ENCODE measurements around the gene C16orf92.
"Not testable (repeated sequence)": the region's sequence is repeated elsewhere in the genome, so short reads cannot be mapped to it uniquely, and the experiment has no call there.

Gene C16orf92

DNA sequence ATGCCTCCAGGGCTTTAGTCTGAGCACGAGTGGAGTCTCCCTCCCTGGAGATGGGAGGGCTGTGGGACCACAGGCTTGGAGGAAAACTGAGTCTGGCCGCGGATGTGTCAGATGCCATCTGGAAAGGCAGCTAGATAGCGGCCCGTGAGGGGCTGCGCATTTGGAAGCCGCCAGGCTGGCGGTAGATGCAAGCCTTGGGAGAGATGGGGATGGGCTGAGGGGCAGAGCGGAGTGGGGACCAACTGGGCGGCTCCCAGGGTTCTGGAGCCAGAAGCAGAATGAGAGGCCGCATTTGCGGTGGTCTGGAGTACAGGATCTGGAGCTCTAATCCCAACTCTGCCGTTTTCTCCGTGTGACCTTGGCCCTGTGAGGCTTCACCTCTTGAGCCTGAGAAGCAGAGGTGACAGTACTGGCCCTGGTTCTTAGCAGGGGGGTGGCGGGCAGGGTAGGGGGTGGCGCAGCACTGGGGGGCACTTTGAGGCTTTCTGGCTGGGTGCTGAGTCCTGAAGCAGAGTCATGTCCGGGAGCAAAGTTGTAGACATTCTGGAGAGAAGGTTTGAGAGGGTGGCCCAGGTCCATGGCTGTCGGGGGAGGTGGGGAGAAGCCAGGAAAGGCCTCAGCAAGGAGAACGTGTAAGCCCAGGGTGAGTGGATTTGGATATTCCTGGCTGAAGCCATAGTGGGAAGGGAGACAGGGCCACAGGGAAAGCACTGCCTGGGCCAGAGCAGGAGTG, 20.2 kb upstream of the C16orf92 start:
- no peak for DNase-seq (ENCODE audit: low read depth, low spot score)
- no peak overlapping the region for H3K4me3 ChIP-seq (ENCODE audit: low read length)

DNA sequence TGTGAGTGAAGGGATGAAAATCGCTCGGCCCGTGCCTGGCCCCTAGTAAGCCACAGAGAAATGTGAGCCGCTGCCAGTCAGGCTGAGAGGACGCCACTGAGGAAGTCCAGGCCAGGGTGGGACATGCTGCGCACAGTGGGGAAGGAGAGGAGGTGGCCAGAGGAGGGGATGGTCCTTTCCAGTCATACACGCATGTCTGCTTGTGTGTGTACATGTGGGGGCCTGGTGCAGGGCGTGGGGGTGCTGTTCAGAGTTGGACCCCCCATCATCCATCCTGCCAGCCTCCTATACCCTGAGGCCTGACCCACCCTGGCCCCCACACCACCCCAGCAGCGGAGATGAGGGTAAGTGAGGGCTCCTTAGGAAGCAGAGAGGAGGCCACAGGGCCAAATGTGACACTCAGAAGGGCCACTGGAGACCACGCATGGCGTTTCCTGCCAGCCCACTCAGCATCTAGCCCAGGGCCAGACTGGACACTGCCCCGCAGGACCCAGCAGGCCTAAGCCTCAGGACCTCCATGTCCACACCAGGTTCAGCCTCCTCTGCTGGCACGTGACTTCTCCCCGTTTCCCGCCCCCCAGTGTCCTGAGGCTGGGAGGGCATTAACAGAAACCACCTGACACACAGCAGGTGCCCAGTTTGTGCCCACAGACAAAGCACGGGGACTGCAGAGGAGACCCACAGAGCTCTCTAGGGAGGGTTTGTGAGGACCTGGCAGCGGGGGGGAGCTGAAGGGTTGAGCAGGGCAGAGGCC, 19.2 kb upstream of the C16orf92 start:
- no peak for DNase-seq (ENCODE audit: low read depth, low spot score)
- no peak overlapping the region for H3K4me3 ChIP-seq (ENCODE audit: low read length)

DNA sequence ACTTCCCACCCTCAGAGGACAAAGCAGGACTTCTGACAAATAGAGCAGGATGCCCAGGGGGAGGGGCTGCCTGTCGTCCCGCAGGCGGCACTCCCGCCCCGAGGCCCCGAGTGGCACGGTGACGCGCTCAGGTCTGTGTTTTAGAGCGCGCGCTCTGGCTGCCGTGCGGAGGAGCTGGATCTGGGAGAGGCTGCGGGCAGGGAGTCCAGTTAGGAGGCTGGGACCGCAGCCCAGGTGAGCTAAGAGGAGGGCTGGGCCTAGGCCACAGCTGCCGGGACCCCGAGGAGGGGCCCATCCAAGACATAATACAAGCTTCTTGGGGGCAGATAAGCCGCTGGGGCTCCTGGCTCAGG, 18.6 kb upstream of the C16orf92 start:
- DNase-seq (ENCODE audit: low read depth, low spot score): no peak
- no peak overlapping the region for H3K4me3 ChIP-seq (ENCODE audit: low read length)

DNA sequence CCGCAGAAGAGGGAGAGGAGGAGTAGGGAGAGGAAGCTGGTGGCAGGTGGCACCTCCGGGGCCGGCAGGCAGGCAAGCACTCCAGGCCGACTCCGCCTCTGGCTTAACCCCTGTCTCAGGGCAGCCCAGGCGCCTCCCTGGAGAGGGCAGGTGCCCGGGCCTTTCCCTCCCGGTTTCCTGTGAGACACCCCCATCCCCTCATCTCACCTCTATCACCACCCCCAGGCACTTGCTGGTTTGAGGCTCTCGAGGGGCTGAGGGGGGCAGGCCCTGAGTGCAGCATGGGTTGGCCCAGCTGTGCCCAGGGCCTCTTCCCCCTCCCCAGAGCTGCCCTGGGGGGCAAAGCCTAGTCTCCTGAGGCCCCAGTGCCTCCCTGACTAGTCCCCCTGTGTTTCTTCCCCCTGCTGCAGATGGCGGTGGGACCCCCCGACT, 18.2 kb upstream of the C16orf92 start:
- no peak overlapping the region for H3K4me3 ChIP-seq (ENCODE audit: low read length)
- DNase-seq (ENCODE audit: low read depth, low spot score): peak; percentile 42

DNA sequence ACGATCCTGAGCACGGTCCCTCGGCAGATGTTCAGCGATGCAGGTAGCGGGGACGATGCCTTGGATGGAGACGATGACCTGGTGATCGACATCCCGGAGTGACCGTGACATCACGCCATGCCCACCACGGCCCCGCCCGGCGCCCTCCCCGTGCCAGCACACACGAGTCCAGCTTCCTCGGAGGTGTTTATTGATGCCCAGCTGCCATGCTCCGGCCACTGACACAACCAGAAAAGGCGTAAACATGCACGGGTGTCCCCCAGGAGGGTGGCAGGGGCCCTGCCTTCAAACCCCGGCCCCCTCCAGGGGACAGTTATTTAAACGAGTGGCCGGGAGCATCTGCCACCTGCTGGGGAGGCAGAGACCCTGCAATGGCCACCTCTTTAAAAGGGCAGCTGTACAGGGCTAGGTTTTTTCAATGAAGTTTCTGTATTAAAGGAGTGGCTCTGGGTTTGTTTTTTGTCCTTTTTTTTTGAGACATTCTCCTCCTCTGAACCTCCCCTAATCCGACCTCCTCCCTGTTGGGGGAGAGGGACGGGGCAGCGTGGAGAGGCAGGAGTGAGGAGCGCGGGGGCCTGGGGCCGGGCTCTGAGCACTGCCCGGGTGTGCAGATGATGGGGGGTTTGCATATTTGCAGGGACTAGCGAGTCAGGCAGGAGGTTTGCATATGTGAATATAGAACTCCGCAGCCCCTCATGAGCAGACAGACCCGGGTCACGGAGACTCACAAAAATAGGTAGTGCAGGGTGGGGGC, 17.5 kb upstream of the C16orf92 start:
- peak; percentile 35 for DNase-seq (ENCODE audit: low read depth, low spot score)
- no peak overlapping the region for H3K4me3 ChIP-seq (ENCODE audit: low read length)

DNA sequence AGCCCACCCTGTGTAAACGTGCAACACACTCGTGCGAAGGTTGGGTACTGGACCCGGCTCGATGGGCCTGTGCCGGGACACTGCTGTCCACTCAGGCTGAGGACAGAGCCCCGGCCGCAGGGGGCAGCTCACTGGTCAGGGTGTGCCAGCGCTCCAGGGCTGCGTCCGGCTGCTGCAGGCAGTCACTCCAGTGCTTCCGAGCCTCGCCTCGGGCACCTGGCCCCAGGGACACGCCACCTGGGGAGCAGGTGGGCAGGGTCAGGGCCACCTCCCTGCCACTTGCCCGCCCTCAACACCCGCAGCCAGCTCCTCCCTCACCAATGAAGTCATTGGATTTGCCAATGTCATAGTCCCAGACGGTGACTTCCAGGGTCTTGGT, 16.9 kb upstream of the C16orf92 start:
- H3K4me3 ChIP-seq (ENCODE audit: low read length): no peak overlapping the region
- no peak for DNase-seq (ENCODE audit: low read depth, low spot score)

DNA sequence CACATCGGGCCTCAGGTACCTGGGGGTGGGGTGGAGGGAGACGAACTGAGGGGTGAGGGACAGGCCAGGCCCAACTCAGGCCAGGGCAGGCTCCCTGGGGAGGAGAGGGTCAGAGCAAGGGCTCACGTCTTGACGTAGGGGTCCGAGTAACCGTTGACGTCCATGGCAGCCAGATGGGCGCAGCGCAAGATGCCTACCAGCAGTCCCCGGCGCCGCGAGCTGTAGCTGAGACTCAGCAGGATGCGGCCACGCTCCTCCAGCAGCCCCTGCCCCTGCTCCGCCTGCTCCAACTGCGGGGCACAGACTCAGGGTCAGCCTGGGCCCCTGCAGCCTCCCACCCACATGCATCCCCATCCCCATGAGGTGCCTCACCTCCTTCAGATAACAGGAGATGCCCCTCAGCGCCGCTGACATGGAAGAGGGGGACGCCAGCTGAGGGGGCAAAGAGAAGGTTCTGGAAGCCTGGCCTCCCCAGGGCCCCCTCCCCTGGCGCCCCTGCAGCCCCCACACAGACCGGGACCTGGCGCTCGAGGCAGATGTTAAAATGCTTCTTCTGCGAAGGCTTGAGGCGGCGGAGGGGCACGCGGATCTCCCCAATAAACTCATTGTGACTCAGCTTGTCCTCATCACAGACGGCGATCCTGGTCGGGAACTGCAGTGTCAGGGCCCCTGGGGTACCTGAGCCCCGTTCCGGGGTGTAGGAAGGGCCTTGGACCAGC, 16.2 kb upstream of the C16orf92 start:
- H3K4me3 ChIP-seq (ENCODE audit: low read length): no peak overlapping the region
- DNase-seq (ENCODE audit: low read depth, low spot score): no peak

DNA sequence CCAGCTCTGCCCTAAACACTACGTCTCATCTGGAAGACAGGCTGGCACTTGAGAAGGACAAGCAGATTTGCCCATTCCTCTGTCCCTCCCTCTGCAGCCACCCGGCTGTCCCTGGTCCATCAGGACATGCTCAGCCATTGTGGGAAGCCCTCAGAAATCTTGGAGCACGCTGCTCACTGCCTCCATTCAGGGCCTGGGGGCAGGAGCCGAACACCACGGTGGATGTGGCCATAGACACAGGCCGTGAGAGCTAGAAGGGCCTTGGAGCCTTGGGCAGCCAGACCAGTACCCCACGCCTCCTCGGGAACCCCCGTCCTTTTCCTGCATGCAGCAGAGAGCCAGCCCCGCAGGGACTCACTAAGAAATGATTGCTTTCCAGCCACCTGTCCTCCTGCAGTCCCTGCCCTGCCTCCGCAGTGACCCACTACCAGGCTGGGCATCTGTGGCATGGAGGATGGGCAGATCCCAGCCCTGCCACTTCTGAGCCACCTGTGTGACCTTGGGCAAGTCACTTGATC, 15.6 kb upstream of the C16orf92 start:
- no peak overlapping the region for H3K4me3 ChIP-seq (ENCODE audit: low read length)
- DNase-seq (ENCODE audit: low read depth, low spot score): no peak

DNA sequence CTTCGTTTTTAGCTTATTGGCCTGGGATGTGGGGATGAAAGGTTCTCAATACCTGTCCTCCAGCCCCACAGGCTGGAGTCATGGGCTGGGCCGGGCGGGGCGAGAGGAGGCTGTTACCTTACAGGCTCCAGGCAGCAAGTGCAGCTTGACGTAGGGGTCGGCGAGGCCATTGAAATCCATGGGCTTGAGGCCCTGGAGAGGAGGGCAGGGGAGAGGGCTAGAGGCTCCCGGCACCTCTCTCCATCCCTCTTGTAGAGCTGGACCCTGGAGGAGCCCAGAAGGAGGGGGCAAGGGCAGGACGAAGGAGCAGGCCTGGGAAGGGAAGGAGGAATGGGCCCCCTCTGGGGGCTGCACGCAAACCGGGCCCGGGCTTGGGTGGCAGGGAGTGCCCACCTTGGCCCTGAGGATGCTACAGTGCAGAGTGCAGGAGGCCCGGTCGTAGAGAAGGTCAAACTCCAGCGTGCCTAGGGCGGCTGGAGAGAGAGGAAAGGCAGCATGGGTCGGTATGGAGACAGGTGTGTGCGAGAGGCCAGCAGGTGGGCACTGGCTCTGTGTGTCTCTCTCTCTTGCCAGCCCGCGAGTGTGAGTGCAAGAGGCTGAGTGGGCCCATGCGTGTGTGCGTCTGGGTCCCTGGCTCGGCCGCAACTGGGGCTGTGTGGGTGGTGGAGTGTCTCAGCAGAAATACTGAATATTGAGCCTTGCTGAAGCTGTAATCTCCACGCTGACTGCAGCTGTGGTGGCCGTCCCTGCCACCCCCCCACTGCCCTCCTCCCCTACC, 13.7 kb upstream of the C16orf92 start:
- DNase-seq (ENCODE audit: low read depth, low spot score): no peak
- H3K4me3 ChIP-seq (ENCODE audit: low read length): no peak overlapping the region

DNA sequence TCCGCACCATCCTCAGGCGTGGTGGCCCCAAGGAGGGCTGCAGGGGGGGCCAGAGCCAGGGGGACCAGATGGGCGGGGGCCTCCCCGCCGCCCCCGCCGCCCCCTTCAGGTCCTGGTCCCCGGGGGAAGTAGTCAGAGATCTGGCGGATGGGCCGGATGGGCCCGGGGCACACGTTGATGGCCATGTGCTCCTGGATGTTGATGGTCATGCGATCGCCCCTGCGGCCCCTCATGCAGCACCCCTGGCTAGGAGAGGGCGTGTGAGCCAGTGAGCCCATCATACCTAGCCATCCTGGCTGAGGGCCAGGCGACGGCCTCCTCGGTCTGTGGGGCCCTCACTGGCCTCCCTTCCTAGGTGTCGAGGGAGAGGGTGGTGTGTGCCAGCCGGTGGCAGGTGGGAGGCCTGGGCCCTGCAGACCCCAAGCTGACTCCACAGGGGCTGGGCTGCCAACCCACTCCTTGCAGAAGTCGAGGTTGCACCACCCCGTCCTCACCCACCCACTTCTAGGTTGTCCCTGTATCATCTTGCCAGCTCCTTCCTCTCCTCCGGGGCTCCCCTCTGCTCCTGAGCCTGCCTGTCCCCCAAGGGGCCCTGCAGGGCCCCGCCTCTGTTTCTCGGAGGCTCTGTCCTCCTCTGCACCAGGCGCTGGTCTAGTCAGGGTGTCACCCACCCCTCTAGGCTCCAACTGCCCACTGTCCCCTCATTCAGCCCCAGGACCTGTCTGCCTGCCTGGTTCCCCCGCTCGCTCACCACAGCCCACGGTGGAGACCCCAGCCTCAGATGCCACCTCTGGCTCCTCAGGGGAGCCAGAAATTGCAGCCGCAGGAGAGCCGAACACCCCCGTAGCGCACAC, 12.8 kb upstream of the C16orf92 start:
- peak overlapping the region; percentile 59 for H3K4me3 ChIP-seq (ENCODE audit: low read length)
- no peak for DNase-seq (ENCODE audit: low read depth, low spot score)

DNA sequence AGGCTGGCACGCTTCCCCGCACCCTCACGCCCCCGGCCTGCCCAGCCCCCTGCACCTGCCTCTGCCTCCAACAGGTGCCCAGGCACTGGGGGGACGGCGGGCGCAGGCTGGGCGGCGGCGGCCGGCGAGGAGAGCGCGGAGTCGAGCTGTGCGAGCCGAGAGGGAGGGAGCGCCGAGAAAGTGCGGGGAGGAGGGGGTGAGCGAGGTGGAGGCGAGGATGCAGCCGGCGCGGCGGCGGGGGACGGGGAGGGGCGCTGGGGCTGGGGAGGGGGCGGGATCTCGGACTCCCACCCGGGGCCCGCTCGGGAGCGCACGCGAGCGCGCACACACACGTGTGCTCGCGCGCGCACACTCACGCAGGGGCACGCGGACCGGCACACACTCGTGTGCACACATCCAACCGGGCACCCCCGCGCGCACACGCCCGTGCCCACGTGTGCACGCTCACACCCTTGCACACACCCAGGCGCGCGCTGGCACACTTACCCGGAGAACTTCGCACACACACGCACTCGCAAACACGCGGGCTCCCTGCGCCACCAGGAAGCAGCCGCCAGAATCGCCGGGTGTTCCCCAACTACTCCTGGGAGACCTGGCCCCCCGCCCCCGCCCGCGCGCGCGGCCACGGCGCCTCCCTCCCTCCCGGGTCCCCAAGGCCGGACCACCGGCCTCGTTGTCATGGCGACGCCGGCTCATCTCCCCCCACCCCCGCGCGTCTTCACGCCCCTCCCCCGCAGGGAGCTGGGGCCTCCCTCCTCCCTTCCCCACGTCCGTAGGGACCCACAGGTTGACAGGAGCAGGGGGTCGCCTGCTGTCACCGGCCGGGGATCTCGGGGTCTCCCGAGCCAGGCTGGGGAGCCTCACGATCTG, 11.9 kb upstream of the C16orf92 start, which contains the start of gene DOC2A:
Gene DOC2A (minus strand): TSS at position 184 of the 870 bp plus-strand sequence. CDS start 805 bp downstream, outside the sequence.
- peak; percentile 28 for DNase-seq (ENCODE audit: low read depth, low spot score)
- peak within 1 kb of the TSS; percentile 59 for H3K4me3 ChIP-seq (ENCODE audit: low read length)

DNA sequence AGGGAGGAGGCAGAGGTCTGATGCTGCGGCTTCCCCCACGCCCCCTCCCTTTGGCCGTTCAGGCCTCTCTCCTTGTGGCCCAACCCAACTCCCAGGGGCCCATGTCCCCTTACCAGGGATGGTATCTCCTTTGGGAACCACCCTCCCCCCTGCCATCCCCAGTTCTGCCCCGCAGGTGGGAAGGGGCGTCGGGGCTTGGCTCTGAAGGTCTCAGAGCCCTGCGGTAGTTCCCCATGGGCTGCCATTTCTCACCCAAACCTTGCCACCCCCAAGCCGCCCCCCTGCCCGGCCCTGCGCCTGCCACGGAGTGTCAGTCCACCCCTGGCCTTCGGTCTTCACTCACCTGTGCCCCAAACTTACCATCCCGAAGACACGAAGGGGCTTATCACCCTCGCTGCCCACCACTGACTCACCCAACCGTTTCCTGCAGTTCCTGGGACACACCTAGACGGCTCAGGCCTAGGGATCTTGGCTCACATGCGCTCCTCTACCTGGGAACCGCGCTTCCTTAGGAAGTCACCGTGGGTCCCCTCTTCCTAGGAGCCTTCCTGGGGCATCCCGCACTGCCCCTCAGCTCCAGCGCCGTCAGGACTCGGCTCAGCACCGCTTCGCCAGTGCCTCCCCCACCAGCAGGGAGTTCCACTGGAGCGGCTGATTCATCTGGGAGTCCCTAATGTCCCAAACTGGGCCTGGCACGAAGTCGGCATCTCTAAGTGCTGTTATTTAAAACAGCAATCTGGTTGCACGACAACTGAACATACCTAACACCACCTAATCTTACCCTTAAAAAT, 11.1 kb upstream of the C16orf92 start:
- peak overlapping the region; percentile 59; the same call in 1 of the 2 replicates for H3K4me3 ChIP-seq (ENCODE audit: low read length)
- no peak for DNase-seq (ENCODE audit: low read depth, low spot score)

DNA sequence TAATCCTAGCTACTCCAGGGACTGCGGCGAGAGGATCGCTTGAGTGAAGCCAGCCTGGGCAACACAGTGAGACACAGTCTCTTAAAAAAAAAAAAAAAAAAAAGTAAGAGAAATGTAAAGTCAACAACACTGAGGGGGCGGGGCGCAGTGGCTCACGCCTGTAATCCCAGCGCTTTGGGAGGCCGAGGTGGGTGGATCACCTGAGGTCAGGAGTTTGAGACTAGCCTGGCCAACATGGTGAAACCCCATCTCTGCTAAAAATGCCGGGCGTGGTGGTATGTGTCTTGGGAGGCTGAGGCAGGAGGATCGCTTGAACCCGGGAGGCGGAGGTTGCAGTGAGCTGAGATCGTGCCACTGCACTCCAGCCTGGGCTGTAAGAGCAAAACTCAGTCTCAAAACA, 10.4 kb upstream of the C16orf92 start:
- not testable (repeated sequence) for H3K4me3 ChIP-seq (ENCODE audit: low read length); DNase-seq (ENCODE audit: low read depth, low spot score)

DNA sequence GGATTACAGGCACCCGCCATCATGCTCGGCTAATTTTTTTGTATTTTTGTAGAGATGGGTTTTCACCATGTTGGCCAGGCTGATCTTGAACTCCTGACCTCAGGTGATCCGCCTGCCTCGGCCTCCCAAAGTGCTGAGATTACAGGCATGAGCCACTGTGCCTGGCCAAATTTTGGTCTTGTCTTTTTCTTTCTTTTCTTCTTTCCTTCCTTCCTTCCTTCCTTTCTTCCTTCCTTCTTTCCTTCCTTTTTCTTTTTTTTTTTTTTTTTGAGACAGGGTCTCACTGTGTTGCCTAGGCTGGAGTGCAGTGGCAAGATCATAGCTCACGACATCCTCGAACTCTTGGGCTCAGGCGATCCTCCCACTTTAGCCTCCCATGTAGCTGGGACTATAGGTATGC, 7.5 kb upstream of the C16orf92 start:
- not testable (repeated sequence) for DNase-seq (ENCODE audit: low read depth, low spot score); H3K4me3 ChIP-seq (ENCODE audit: low read length)

DNA sequence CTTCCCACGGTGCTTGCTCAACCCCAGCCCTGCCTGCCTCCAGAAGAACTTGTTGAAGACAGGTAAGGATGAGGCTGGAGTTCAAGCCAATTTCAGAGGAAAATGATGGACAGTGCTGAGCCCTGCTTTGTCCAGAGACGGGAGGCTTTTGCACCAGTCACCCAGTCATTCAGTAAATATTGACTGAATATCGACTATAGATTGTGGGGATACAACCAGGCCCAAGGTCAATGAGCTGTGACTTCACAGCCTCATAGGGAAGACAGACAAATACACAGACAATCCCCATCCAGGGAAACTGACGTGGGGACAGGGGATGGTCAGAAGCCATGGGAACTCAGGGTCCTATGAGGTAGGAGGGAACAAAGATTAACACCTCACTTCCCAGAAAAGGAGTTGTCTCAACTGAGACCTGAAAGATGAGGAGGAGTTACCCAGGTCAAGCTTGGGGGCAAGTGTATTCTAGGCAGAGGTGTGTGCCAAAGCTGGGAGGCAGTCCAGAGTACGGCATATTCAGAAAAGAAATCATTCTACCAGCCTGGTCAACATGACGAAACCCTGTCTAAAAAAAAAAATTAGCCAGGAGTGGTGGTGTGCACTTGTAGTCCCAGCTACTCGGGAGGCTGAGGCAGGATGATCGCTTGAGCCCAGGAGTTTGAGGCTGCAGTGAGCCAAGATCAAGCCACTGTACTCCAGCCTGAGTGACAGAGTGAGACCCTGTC, 6.3 kb upstream of the C16orf92 start:
- no peak overlapping the region for H3K4me3 ChIP-seq (ENCODE audit: low read length)
- DNase-seq (ENCODE audit: low read depth, low spot score): no peak
